ENCODE results near the gene PPP1R26.
"Not testable (repeated sequence)": the region's sequence is repeated elsewhere in the genome, so short reads cannot be mapped to it uniquely, and the experiment has no call there.

PPP1R26 gene

GRCh38 chr9:135479469-135480052 is at the start of gene PPP1R26:
Gene PPP1R26, plus strand, starts transcription at chr9:135479782. Its CDS starts 4,729 bp downstream, at chr9:135484511.
- DNase-seq = no peak

GRCh38 chr9:135437259-135437658 is 42.3 kb upstream of the PPP1R26 start:
- no peak for DNase-seq

GRCh38 chr9:135437696-135438095 is 41.9 kb upstream of the PPP1R26 start:
- DNase-seq = not testable (repeated sequence)

- not testable (repeated sequence) for DNase-seq
Observed at GRCh38 chr9:135438581-135439232, 40.9 kb upstream of the PPP1R26 start.

GRCh38 chr9:135439514-135439913 is 40.1 kb upstream of the PPP1R26 start:
- not testable (repeated sequence) for DNase-seq

GRCh38 chr9:135439916-135440315 is 39.7 kb upstream of the PPP1R26 start:
- DNase-seq = no peak

- no peak for DNase-seq
Observed at GRCh38 chr9:135440620-135441019, 39.0 kb upstream of the PPP1R26 start.

GRCh38 chr9:135441105-135442071 is 38.2 kb upstream of the PPP1R26 start:
- DNase-seq = not testable (repeated sequence)

GRCh38 chr9:135442075-135442474 is 37.5 kb upstream of the PPP1R26 start:
- DNase-seq = no peak

GRCh38 chr9:135443797-135444425 is 35.7 kb upstream of the PPP1R26 start:
- no peak for DNase-seq

GRCh38 chr9:135447126-135447525 is 32.5 kb upstream of the PPP1R26 start:
- no peak for DNase-seq

- no peak for DNase-seq
Observed at GRCh38 chr9:135448663-135449100, 30.9 kb upstream of the PPP1R26 start.

- peak; percentile 18 for DNase-seq
Observed at GRCh38 chr9:135449532-135449931, 30.1 kb upstream of the PPP1R26 start.

GRCh38 chr9:135450956-135451355 is 28.6 kb upstream of the PPP1R26 start:
- DNase-seq = no peak

- not testable (repeated sequence) for DNase-seq
Observed at GRCh38 chr9:135451909-135452308, 27.7 kb upstream of the PPP1R26 start.

- DNase-seq = no peak
Observed at GRCh38 chr9:135454737-135455136, 24.8 kb upstream of the PPP1R26 start.

- DNase-seq = no peak
Observed at GRCh38 chr9:135455401-135456030, 24.1 kb upstream of the PPP1R26 start.

- no peak for DNase-seq
Observed at GRCh38 chr9:135456436-135457104, 23.0 kb upstream of the PPP1R26 start.

- DNase-seq = not testable (repeated sequence)
Observed at GRCh38 chr9:135458478-135458877, 21.1 kb upstream of the PPP1R26 start.

GRCh38 chr9:135461936-135462335 is 17.6 kb upstream of the PPP1R26 start:
- no peak for DNase-seq

- no peak for DNase-seq
Observed at GRCh38 chr9:135463140-135463539, 16.4 kb upstream of the PPP1R26 start.

- no peak for DNase-seq
Observed at GRCh38 chr9:135464181-135464580, 15.4 kb upstream of the PPP1R26 start.
